Measurements from ENCODE around the gene MYH11.
"Not testable (repeated sequence)": the region's sequence is repeated elsewhere in the genome, so short reads cannot be mapped to it uniquely, and the experiment has no call there.

MYH11 gene

DNA sequence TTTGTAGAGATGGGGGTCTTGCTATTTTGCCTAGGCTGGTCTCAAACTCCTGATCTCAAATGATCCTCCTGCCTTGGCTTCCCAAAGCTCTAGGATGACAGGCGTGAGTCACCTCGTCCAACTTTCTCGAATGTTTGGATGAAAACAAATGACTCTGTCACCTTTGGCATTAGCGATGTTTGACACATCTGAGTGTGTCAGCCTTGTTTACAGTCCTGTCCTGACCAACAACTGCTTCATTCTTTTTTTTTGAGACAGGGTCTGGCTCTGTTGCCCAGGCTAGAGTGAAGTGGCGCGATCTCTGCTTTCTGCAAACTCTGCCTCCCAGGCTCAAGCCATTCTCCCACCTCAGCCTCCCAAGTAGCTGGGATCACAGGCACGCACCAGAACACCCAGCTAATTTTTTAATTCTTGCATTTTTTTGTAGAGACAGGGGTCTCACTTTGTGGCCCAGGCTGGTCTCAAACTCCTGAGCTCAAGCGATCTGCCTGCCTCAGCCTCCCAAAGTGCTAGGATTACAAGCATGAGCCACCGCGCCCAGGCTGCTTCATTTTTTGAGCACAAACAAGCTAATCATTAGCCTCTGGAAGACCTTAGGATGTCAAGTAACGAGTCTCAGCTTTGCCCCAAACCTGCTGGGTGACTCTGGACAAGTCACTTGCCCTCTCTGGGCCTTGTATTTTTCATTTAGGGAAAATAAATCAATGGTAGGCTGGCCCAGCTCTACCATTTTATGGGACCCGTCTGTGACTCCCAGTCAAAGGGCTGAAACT, 7.4 kb downstream of the MYH11 start:
- DNase-seq (ENCODE audit: low spot score), result no peak

DNA sequence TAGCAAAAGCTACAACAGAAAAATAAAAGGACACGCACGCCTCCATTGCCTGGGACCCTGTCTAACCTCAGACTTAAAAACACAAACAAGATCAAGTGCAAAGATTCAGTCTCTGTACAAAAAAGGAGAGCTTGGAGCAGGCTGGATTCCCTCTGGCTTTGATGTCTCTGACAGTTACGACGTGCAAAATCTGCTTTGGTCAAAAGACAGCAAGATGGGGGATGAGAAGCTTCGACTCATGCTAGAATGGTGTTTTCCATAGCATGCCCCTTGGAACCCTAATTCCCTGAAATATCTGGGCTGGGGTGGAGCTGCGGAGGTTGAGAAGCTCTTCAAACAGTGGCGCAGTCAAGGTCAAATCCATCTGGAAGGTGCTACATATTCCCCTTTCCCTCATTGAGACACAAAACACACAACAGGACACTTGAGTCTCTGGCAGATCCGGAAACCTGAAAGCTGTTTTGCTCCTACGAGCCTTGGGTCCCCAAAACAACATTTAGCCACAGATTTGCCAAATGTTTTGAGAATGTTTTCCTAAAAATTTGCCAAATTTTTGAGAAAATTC, 9.1 kb downstream of the MYH11 start:
- no peak for DNase-seq (ENCODE audit: low spot score)
- TF ChIP-seq, protein P1, sequence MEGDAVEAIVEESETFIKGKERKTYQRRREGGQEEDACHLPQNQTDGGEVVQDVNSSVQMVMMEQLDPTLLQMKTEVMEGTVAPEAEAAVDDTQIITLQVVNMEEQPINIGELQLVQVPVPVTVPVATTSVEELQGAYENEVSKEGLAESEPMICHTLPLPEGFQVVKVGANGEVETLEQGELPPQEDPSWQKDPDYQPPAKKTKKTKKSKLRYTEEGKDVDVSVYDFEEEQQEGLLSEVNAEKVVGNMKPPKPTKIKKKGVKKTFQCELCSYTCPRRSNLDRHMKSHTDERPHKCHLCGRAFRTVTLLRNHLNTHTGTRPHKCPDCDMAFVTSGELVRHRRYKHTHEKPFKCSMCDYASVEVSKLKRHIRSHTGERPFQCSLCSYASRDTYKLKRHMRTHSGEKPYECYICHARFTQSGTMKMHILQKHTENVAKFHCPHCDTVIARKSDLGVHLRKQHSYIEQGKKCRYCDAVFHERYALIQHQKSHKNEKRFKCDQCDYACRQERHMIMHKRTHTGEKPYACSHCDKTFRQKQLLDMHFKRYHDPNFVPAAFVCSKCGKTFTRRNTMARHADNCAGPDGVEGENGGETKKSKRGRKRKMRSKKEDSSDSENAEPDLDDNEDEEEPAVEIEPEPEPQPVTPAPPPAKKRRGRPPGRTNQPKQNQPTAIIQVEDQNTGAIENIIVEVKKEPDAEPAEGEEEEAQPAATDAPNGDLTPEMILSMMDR (IDR thresholded peaks at IDR 0.05; ENCODE audit: borderline replicate concordance, control extremely low read depth, extremely low read depth, insufficient read depth, missing control alignments), result no peak
- in situ Hi-C loops (cut with MboI; ENCODE audit: low sequenced_read_pairs, unreplicated experiment), result no loop called here

More for the DNA sequence above, 7.4 kb downstream of the MYH11 start:
- TF ChIP-seq, protein P1 (IDR thresholded peaks at IDR 0.05; ENCODE audit: borderline replicate concordance, control extremely low read depth, extremely low read depth, insufficient read depth, missing control alignments), result no peak
- in situ Hi-C loops (cut with MboI; ENCODE audit: low sequenced_read_pairs, unreplicated experiment), result no loop called here

GRCh38 chr16:15846510-15846909, 10.3 kb downstream of the MYH11 start:
- DNase-seq (ENCODE audit: low spot score), result no peak
- in situ Hi-C loops (cut with MboI; ENCODE audit: low sequenced_read_pairs, unreplicated experiment), result no loop called here
- TF ChIP-seq, protein P1 (IDR thresholded peaks at IDR 0.05; ENCODE audit: borderline replicate concordance, control extremely low read depth, extremely low read depth, insufficient read depth, missing control alignments), result no peak

DNA sequence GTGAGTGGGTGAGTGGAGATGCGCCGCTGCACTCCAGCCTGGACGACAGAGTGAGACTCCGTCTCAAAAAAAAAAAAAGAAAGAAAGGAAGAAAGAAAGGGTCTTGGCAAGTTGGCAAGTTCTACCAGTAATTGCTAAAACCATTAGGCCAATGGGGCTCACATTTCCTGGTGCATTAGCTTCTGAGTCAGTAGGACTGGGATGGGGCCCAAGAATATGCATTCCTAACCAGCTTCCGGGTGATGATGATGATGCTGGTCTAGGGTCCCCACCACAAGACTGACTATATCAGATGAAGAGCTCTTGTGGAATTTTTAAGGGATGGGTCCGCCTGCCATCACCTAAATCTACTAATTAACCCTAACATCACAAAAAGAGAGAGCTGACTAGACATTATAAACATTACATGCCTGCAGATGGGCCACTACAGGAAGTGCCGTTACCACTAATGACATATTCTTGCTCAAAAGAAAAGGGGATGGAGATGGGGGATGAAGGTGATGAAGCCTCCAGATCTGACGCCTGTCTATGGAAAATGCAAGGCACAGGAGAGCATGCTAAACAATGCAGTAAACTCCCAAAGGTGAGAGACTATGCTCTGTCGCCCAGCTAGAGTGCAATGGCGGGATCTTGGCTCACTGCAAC, 13.1 kb downstream of the MYH11 start:
- in situ Hi-C loops (cut with MboI; ENCODE audit: low sequenced_read_pairs, unreplicated experiment), result no loop called here
- no peak for DNase-seq (ENCODE audit: low spot score)
- TF ChIP-seq, protein P1 (IDR thresholded peaks at IDR 0.05; ENCODE audit: borderline replicate concordance, control extremely low read depth, extremely low read depth, insufficient read depth, missing control alignments), result no peak

- DNase-seq (ENCODE audit: low spot score); in situ Hi-C loops (cut with MboI; ENCODE audit: low sequenced_read_pairs, unreplicated experiment): not testable (repeated sequence)
Observed at GRCh38 chr16:15839204-15839603, 17.6 kb downstream of the MYH11 start.

- TF ChIP-seq, protein P1 (IDR thresholded peaks at IDR 0.05; ENCODE audit: borderline replicate concordance, control extremely low read depth, extremely low read depth, insufficient read depth, missing control alignments), result no peak
- DNase-seq (ENCODE audit: low spot score), result no peak
- in situ Hi-C loops (cut with MboI; ENCODE audit: low sequenced_read_pairs, unreplicated experiment), result no loop called here
Observed at GRCh38 chr16:15837761-15838160, 19.1 kb downstream of the MYH11 start.

All from GM13976 (cell line).